ENCODE results near the gene CRK.
"Not testable (repeated sequence)": the region's sequence is repeated elsewhere in the genome, so short reads cannot be mapped to it uniquely, and the experiment has no call there.

Gene CRK

GRCh38 chr17:1420163-1420562, 35.9 kb downstream of the CRK start:
- DNase-seq = no peak

GRCh38 chr17:1418476-1418875, 37.6 kb downstream of the CRK start:
- not testable (repeated sequence) for DNase-seq

- DNase-seq = no peak
Measured at GRCh38 chr17:1416414-1416813, 39.6 kb downstream of the CRK start.

GRCh38 chr17:1414634-1415033, 41.4 kb downstream of the CRK start:
- no peak for DNase-seq

- no peak for DNase-seq
Measured at GRCh38 chr17:1414001-1414574, 41.9 kb downstream of the CRK start.

GRCh38 chr17:1413281-1413791, 42.7 kb downstream of the CRK start:
- no peak for DNase-seq

GRCh38 chr17:1412185-1413110, 43.6 kb downstream of the CRK start:
- no peak for DNase-seq

- no peak for DNase-seq
Measured at GRCh38 chr17:1402262-1402586, 53.8 kb downstream of the CRK start.

- DNase-seq = peak; percentile 94
Measured at GRCh38 chr17:1399679-1400512, 56.1 kb downstream of the CRK start, which contains the start of gene YWHAE. Gene YWHAE, minus strand, starts transcription at chr17:1400222. Its CDS starts 112 bp downstream, at chr17:1400110.

- peak; percentile 27 for DNase-seq
Measured at GRCh38 chr17:1398931-1399678, 56.9 kb downstream of the CRK start.

- no peak for DNase-seq
Measured at GRCh38 chr17:1398028-1398427, 58.0 kb downstream of the CRK start.

GRCh38 chr17:1395876-1396665, 60.0 kb downstream of the CRK start:
- not testable (repeated sequence) for DNase-seq

- no peak for DNase-seq
Measured at GRCh38 chr17:1391577-1391976, 64.5 kb downstream of the CRK start.

- DNase-seq = no peak
Measured at GRCh38 chr17:1390432-1391367, 65.3 kb downstream of the CRK start.

- not testable (repeated sequence) for DNase-seq
Measured at GRCh38 chr17:1387490-1388227, 68.4 kb downstream of the CRK start.

GRCh38 chr17:1386675-1387190, 69.3 kb downstream of the CRK start:
- DNase-seq = not testable (repeated sequence)

GRCh38 chr17:1386265-1386664, 69.8 kb downstream of the CRK start:
- no peak for DNase-seq

- no peak for DNase-seq
Measured at GRCh38 chr17:1385861-1386260, 70.2 kb downstream of the CRK start.

- DNase-seq = no peak
Measured at GRCh38 chr17:1384905-1385435, 71.1 kb downstream of the CRK start.
